ENCODE data around the gene PTMA. TPM values are rescaled to one million over a fixed set of nuclear protein-coding genes. Genes with fewer than 3 reads are reported as not detected.
"Not testable (repeated sequence)": the region's sequence is repeated elsewhere in the genome, so short reads cannot be mapped to it uniquely, and the experiment has no call there.

The PTMA gene
- total RNA-seq, 1 donor from 2014 or later, result 622 TPM

DNA sequence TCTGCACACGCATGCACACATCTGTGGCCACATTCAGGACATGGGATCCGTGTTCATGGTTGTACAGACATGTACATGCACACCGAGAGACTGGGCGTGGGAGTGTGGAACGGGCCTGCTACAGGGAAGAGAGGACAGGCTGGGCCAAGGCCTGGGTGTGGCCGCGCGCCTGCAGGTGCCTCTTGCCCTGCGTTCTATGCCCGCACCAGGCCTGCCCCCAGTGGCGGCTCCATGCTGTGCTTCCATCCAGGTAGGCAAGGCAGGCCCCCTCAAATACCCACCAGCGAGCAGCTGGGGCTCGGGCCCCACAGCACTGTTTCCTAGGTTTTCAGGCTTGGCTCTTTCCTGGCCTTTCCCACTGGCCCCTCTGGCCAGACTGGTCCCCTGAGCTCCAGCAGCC, 15.5 kb upstream of the PTMA start:
- DNase-seq (ENCODE audit: low spot score), result no peak

DNA sequence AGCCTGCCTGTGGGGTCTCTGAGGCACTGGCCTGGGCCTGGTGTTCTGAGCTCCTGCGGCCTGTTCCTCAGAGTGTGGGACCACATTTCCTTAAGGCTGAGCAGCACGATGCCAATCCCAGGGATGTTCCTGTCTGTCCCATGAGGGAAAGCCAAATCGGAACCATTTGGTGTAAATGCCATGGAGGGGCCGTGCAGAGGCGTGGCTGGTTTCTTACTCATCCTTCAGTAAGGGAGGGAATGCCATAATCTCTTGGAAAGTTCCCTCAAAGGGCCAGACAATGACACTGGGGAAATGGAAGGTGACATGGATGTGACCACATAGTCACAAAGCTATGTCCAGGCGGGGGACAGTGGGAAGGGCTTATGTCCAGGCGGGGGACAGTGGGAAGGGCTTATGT, 14.4 kb upstream of the PTMA start:
- no peak for DNase-seq (ENCODE audit: low spot score)

DNA sequence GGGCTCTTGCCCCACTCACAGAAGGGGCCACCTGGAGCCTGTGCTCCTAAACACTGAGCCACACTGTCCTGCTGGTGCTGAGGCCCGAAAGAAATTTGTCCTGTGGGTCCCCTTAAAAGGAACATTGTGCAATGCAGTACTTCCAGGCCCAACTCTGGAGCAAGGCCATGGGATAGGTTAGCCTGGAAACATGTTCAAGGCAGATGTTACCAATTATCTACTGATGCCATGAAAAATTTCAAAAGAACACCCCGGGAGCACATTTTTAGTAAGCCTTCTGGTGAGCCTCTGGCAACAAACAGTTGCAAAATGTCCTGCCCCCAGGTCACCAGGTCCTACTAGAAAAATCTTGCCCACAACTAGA, 12.3 kb upstream of the PTMA start:
- DNase-seq (ENCODE audit: low spot score), result no peak

DNA sequence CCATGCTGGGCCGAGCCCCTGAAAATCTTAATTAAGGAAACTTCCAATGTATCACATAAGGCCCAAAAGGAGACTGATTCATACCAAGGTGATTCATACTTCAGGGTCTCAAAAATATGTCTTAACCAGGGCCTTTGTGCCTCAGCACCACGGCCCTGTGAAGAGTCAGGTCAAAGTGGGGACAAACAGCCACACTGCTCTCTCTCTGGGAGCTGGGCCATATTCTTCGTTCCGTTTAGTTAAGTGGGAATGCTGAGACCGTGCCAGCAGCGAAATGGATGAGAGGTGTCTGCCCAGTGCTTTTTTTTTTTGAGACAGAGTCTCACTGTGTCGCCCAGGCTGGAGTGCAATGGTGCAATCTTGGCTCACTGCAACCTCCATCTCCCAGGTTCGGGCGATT, 9.3 kb upstream of the PTMA start:
- no peak for DNase-seq (ENCODE audit: low spot score)

DNA sequence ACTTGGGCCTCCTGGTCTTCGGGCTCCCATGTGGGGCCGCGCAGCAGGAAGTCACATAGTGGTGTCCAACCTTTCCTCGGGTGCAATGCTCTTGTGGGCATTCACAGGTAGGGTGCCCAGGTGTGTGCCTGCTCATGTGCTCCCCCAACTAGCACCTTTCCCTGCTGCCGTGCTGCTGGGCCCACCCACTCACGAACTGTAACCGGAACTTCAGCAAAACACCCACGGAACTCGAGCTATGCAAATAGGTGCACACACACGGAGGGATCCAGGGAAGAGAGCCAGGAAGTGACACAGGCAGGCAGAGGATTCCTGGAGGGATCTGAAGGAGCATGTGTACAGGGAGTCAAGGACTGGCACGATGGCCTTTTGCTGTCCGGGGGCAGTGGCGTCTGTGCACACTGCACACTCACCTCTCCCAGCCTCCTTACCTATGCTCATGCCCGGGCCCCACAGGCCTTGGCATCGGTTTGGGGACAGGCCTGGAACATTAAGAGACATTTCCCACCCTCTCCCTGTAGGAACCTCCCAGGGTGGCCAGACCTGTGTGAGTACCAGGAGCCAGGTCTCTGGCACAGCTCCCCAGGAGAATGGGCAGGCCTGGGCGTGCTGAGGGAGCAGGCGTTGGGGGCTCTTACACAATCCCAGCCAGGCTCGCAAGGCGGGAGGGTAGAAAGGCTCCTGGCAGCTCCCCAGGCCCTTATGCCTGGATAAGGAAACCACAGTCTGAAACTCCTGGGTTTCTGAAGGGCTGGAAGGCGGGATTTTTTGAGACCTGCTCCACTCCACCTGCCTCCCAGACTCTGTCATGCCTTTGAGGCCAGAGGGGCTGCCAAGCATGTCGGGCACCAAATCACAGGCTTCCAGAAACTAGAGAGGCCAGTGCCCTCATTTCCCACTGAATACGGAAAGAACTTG, 6.6 kb upstream of the PTMA start:
- DNase-seq (ENCODE audit: low spot score), result peak; percentile 72

DNA sequence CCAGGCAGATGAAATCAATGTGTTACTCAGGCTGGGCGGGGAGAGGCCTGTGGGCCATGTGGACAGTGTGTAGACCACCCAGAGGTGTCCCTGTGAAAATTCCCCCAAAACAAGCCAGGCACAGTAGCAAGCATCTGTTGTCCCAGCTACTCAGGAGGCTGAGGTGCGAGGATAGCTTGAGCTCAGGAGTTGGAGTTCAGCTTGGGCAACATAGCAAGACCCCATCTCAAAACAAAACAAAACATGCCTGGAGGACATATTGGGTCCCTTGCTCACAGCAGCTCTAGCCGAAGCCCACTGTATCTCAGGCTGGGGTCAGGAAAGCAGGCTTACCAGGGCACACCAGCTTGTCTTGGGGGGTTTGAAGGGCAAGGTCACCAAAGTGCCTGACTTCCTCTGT, 4.3 kb upstream of the PTMA start:
- no peak for DNase-seq (ENCODE audit: low spot score)

DNA sequence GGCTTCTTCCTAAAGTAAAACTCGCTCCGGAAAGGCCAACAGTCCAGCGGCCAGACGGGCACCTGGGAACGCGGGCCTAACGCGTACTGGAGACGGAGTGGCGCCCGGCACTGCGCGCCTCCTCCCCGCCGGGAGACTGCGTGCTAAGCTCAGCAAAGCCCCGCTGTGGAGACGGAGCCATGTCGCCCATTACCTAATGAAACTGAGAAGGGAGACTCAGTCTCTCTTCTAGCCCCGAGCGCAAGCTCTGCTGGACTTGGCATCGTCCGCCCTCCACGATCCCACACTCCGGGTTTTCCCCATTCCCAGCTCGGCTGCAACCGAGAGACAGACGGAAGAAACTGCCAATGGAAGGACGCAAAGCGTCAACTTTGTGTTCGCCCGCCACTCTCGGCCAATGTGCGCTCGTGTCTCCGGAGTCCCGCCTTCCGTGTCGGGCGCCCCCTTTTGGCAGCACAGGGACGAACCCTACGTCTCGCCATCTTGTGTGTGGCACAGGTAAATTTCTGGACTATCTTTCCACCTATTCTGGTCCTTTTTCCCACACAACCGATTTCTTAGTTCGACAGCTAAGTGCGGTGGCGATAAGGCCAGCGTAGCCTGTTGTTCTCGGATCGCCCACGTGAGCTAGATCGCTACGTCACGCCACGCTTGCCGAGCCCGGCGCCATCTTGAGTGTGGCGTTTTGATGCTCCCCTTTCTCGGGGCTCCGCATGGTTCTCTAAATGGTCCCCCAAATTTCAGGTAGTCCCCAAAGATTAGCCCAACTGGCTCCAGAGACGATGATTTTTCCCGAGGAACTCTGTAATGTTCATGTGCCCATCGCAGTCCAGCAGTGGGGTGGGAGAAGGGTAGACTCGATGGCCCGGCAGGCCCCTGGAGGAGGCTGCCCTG, 1.3 kb upstream of the PTMA start:
- peak; percentile 99 for DNase-seq (ENCODE audit: low spot score)

DNA sequence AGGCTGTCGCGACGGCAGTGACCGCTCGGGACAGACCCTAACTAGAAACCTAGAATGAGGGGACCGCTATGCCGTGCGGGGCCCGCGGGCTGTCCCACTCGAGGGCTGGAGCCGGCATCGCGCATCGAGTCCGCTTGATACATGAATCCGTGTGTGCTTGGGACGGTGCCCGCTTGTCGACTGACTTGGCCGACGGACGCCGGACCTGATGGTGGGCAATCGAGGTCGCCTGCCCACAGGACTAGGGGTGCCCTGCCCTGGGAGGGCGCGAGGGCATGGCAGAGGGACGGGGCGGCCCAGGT, 749 bp upstream of the PTMA start:
- no peak for DNase-seq (ENCODE audit: low spot score)

DNA sequence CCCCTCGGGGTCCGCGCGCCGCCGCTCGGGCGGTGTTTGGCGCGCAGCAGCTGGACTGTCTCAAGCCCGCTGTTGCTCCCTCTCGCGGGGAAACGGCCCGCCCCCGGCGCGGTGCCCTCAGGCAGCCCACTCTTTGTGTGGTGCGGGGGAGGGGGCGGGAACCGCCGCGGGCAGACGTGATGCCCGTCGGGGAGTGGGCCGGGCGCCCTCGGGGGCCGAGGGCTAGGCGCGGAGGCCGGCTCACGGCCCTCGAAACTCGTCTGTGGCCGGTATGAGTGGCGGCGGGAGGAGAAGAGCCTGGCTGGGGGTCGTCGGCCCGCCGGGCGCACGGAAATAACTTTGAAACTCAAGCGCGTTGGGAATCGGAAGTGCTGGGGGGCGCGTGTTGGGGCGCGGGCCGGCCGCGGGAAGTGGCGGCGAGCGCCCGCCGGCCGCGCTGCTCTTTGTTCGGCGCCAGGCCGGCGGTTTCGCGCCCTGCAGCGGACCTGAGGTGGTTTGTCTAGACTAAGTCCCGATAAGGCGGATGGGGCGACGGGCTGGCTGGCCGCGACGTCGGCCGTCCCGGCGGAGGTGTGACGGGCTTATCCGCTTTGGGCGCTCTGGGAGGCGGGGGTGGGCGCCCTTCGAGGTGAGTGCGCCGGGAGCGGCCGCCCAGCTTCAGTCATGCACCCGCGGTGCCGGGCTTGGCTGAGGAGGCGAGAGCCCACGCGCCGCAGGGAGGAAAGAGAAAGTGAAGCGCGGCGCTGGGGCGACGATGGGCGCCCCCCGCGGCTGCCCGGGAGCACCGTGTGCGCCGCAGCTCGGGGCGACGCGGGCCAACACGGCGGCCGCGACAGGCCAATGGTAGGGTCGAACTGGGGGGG, 679 bp downstream of the PTMA start:
- DNase-seq (ENCODE audit: low spot score), result peak; percentile 43

DNA sequence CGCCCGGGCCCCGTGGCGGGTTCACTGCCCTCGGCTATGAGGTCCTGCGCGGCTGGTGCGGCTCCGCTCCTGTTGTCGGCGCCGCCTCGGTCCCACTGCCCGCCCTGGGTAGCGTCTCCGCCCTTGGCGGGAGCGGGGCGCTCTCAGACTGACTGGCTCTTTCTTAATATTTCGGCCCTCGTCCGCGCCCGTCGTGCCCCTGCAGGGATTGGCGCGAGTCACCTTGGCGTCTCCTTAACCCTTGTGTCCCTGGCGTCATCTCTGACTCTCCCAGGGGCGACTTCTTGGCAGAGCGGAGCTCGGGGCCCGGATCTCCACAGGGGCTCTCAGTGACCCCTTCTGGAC, 1.3 kb downstream of the PTMA start:
- peak; percentile 42 for DNase-seq (ENCODE audit: low spot score)

DNA sequence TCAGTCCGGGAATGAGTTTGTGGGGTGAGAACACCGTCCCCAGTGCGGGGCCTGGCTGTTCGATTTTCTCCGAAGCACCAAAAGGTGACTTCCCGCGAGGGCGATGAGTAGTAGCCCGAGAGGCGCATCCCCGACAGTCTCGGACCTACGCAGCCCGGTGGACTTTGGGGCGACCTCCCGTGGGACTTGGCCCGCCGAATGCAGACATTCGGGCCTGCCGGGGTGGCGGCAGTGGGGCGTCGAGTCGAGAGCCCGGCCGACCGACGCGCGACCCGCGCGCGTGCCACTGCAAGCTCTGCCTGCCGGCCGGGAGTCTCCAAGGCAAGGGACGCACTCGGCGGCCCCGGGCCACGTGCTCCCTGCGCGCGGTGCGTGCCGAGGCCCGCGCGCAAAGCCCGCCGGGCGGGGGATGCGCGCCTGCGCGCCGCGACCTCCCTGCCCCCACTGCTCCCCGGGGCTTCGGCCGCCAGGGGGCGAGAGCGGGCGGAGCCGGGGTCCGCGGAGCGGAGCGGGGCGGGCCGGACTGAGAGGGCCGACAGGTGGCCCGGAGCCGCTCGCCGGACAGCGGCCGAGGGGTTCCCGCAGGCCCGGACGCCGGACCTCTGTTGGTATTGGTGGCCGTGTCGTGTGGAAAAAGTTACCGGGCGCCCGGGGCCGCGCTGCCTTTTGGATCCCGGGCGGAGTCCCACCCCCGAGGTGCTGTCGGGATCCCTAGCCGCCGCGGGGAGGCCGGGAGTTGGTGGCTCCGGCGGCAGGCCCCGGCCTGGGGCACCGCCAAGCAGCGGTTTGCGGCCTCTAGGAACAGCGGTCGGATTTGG, 1.9 kb downstream of the PTMA start:
- DNase-seq (ENCODE audit: low spot score), result peak; percentile 80

DNA sequence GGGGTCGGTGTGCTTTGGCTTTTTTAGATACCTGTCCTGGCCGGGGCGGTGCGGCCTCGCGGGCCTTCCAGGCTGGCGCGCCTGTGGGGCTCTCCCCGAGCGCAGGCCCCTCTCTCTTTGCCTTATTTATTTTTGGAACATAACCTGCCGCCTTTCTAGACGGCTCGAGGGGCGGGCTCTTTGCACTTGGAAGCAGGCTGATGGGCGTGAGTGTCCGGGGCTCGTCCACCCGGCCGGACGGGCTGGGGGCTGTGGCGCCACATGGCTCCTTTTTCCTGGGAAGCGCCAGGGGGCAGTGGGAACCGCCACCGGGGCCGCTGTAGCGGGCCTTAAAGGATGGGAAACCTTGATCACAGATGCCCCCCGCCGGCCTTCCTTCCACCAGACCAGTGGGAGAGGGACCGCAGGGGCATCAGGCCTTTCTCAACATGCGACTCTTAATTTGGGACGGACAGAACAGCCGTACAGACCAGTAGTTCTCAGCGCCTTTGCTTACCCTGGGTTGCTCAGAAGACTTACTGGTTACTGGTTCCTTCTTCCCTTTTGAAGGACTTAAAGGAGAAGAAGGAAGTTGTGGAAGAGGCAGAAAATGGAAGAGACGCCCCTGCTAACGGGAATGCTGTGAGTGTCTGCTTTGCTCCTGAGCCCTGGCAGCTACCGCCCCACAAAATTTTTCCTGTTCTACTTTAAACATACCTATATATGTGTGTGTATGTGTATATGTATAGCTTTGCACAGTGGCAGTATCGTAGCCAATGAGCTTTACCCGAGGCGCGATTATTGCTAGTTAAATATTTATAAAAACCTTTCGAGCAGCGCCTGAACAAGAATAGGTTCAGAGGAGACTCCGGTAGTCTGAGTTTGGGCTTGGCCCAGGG, 2.7 kb downstream of the PTMA start:
- no peak for DNase-seq (ENCODE audit: low spot score)

DNA sequence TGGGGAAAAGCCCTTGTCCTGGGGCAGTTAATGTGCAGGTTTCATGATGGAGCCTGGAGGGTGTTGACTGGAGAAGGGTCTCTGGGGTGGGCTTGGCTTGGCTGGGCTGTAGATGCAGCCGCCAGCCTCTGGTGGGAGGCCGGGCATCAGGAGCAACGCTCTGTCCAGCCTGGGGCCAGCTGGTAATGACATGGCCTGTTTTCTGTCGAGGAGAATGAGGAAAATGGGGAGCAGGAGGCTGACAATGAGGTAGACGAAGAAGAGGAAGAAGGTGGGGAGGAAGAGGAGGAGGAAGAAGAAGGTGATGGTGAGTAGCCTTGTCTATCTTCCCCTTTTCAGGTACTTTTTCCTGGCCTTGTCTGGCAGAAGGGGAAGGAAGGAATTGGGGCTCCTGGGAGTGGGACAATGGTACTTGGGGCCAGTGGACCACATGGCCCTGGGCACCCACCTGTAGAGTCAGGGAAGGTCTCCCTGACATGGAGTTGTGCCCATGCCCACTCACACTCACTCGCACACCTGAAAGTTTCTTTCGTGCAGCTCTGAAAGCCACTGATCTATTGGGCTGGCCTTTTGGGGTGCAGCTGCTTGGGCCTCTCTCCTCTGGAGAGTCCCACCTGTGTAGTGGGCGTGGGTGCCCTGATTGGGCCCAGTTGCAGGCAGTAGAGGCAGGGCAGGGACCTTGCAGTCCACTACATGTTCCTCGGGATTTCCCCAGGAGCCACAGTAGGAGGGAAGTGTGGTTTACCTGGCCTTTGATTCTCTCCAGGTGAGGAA, 3.5 kb downstream of the PTMA start:
- DNase-seq (ENCODE audit: low spot score), result no peak

DNA sequence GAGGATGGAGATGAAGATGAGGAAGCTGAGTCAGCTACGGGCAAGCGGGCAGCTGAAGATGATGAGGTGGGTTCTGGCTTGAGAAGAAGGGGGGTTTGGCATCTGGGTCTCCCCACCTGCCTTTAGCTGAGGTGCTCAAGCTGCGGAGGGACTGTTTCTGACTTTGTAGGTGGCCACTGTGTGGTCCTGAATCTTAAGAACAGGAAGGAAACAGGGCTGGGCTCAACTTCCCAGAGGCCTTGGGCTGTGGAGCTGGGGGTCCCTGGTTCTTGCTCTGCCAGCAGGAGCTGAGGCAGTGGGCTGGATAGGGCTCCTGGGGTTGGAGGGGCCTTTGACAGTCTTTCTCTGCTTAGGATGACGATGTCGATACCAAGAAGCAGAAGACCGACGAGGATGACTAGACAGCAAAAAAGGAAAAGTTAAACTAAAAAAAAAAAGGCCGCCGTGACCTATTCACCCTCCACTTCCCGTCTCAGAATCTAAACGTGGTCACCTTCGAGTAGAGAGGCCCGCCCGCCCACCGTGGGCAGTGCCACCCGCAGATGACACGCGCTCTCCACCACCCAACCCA, 4.2 kb downstream of the PTMA start:
- not testable (repeated sequence) for DNase-seq (ENCODE audit: low spot score)

DNA sequence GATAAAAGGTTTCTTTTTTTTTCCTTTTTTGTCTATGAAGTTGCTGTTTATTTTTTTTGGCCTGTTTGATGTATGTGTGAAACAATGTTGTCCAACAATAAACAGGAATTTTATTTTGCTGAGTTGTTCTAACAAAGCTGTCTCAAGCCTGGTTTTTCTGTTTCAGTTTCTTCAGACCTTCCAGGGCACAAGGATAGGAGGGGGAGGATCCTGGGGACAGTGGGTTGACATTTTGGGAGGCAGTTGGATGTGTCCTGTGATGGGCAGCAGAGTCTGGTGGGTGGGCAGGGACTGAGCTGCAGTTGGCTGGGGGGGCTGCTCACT, 5.0 kb downstream of the PTMA start:
- DNase-seq (ENCODE audit: low spot score), result not testable (repeated sequence)

DNA sequence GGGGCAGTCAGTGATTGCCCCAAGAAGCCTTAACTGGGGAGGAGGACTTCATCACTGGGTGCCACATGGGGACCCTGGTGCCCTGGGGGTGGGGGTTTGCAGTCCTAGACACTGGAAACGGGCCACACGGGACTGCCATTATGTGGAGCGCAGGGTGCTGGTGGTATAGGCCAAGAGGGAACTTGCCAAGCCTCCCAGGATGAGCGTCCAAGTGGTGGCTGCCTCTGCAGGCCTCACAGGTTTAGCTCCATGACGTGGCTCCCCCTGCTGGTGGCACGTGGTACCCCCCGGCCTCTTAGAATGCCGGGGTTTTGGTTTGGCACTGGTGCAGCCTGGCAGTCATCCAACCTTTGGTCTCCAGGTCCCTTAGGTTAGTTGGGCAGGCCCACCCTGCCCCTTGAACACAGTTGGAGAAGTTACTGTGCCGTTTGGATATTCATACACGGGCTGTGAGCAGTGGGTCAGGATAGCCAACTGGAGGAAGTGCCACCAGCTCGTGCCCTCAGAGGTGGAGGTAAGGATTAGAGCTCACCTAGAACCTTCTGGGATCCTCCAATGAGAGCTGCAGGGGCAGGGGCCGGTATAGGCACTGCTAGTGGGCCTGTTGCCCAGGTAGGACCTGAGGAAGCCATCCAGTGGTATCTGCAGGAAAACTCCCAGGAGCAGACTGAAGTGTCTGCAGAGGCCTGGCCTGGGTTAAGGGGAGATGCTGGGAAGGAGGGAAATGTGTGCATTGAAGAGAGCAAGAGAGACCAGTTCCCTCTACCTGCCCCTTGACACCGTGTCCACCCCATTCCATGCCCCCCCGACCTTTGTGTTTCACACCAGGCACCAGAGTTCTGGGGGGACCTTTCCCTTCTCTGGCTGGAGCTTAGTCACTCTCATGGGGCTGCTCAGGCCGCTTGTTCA, 5.7 kb downstream of the PTMA start:
- peak; percentile 75 for DNase-seq (ENCODE audit: low spot score)

DNA sequence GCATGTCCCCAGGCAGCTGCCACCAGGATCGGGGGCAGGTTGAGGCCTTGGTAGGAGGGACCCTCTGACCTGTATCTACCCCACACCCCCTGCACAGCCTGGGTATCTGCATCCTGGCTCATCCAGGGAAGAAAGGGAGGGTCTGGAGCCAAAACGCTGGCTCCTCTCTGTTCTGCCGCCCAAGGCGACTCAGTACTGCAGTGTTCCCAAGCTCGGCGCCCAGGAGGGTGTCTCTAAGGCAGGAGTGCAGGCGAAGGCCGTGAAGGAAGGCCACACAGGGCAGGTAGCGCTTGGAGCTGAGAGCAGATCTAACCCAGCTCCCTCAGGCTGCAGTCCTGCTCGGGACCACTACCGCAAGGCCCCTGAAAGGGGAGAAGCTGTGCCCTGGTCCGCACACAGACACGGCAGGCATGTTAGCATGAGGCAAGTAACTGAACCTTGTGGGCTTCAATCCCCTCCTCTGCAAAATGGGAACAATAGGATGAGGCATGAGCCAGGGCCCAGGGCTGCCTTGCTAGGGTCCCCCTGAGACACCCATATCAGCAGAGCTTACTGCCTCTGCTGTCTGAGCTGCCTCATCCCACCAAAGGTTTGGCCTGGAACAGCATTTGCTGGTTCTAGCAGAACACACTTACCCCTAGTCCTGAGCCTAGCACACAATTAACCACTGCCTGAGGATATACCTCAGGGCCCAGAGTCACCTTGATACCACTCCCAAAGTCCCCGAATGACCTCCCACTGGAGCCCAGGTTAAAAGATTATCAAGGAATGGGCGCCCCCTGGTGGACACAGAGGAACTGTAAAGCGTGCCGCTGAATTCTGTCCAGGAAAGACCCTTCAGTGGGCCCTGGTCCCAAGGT, 6.5 kb downstream of the PTMA start:
- DNase-seq (ENCODE audit: low spot score), result peak; percentile 61

All from umbilical cord (tissue), 2 donors.